ENCODE measurements around the gene LRMDA.

- TF ChIP-seq, protein P1, sequence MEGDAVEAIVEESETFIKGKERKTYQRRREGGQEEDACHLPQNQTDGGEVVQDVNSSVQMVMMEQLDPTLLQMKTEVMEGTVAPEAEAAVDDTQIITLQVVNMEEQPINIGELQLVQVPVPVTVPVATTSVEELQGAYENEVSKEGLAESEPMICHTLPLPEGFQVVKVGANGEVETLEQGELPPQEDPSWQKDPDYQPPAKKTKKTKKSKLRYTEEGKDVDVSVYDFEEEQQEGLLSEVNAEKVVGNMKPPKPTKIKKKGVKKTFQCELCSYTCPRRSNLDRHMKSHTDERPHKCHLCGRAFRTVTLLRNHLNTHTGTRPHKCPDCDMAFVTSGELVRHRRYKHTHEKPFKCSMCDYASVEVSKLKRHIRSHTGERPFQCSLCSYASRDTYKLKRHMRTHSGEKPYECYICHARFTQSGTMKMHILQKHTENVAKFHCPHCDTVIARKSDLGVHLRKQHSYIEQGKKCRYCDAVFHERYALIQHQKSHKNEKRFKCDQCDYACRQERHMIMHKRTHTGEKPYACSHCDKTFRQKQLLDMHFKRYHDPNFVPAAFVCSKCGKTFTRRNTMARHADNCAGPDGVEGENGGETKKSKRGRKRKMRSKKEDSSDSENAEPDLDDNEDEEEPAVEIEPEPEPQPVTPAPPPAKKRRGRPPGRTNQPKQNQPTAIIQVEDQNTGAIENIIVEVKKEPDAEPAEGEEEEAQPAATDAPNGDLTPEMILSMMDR (IDR thresholded peaks at IDR 0.05): no peak
- no peak for TF ChIP-seq EZH2 (IDR thresholded peaks at IDR 0.05; ENCODE audit: borderline replicate concordance, insufficient read depth, low read depth, low read length, poor library complexity, severe bottlenecking)
These were observed 683.7 kb downstream of the LRMDA start for GRCh38 chr10:76115131-76115470.
